Islet of Langerhans (tissue), 1 donor: Measurements from ENCODE around the gene UNG.
"Not testable (repeated sequence)": the region's sequence is repeated elsewhere in the genome, so short reads cannot be mapped to it uniquely, and the experiment has no call there.

Experiments used
- FAIRE-seq: peaks from one replicate; lab custom pipeline; 2011; peaks lifted over from hg19 to GRCh38; lab: Jason Lieb, UNC

The UNG gene

DNA sequence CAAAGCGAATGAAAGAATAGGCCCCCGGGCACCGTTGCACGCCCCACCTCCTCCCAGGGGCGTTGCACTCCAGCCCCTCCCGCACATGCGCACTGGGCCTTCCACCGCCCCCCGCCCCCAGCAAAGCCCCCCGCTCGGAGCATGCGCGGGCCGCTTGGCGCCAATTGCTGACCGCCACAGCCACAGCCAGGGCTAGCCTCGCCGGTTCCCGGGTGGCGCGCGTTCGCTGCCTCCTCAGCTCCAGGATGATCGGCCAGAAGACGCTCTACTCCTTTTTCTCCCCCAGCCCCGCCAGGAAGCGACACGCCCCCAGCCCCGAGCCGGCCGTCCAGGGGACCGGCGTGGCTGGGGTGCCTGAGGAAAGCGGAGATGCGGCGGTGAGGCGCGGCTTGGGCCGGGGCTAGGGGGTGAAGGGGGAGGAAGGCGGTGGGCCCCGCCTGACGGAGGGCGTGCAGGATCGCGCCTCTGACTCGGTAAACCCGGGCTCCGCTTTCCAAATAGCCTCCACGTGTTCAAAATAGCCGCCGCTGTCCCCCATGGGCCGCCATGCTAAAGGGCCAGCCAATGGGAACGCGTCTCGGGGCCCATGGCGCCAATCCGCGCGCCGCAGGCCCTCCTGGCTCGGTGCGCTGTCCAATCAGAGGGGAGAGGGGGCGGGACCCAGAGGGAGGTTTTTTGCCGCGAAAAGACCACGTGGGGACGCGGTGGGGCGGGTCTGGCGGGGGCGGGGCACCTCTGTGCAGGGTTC is at the start of gene UNG:
Gene UNG, plus strand, starts transcription at position 163 of the 748 bp plus-strand sequence. Its CDS starts 83 bp downstream, at position 246.
- peak; percentile 33 for FAIRE-seq

DNA sequence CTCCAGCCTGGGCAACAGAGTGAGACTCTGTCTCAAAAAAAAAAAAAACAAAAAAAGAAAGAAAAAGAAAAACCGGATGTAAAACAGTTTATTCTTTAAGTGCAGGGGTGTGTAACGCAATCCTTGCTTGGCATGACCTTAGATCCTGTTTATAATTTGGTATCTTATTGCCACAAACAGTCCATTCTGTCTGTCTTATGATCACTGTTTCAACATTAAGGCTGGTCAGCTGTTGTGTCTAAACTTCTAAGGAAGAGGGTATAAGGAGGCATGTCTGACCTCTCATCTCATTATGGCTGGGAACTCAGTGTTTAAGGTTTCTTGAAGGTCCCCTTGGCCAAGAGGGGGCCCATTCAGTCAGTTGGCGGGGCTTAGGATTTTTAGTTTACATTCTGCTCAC is 48.7 kb upstream of the UNG start:
- not testable (repeated sequence) for FAIRE-seq

- not testable (repeated sequence) for FAIRE-seq
Observed at GRCh38 chr12:109049794-109050193, 47.6 kb upstream of the UNG start.

DNA sequence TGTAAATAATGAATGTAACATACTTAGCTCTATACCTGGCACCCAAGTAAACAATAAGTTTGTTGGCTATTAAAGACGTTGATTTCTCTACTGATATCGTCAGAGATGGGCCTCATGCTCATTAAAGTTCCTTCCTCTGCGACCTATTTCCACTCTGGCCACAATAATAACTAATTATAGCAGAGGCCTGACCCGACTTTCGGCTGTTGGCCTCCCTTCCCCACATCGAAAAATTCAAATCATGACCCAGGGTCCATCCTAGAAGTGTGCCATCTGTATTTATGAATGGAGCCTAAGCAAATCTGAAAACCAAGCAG is 45.3 kb upstream of the UNG start:
- FAIRE-seq, result no peak

- FAIRE-seq, result no peak
Observed at GRCh38 chr12:109052414-109053323, 44.7 kb upstream of the UNG start, which contains the start of gene USP30. Gene USP30 (plus strand): TSS chr12:109052576. CDS start chr12:109052679, 103 bp downstream.

DNA sequence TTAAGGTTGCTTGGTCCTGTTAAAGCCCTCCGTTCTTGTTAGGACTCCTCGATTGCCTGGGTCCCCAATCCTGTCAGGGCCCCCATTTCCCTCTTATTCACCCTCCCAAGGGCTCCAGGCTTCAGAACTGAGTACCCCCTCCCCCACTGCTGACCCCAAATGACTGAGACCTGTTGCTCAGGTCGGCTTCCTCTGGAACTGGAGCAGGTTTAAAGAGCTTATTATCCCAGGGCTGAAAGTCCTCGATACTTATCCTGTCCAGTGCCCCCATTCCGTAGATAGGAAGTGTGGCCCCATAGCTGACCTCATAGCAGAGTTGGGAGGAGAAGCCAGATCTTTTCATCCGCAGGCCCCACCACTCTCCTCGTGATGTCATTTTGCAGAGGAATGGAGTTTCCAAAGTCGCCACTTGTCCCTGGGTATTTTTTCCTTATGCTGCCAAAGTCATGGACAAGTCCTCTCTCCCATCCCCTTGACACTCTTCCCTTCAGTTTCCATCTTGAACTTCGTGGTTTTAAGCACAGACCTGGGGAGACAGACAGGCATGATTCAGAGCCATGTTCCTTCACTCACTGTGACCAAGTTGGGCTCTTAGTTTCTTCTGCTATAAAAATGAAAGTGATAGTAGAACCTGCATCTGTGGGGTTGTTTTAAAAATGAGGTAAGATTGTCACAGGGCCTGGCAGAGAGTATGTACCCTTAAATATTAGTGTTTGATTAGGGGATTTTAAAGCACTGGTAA is 43.8 kb upstream of the UNG start:
- no peak for FAIRE-seq

DNA sequence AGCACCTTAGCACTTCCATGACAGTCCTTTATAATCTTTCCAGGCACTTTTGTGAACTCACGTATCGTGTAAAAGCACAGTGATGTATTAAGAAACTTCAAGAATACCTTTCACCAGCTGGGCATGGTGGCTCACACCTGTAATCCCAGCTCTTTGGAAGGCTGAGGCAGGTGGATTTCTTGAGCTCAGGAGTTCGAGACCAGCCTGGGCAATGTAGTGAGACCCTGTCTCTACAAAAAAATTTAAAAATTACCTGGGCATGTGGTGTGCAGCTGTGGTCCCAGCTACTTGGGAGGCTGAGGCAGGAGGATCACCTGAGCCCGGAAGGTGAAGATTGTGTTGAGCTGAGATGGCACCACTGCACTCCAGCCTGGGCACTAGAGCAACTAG is 43.3 kb upstream of the UNG start:
- FAIRE-seq, result not testable (repeated sequence)

- FAIRE-seq, result no peak
Observed at GRCh38 chr12:109054520-109054919, 42.9 kb upstream of the UNG start.

GRCh38 chr12:109056891-109057290 is 40.5 kb upstream of the UNG start:
- FAIRE-seq, result no peak

DNA sequence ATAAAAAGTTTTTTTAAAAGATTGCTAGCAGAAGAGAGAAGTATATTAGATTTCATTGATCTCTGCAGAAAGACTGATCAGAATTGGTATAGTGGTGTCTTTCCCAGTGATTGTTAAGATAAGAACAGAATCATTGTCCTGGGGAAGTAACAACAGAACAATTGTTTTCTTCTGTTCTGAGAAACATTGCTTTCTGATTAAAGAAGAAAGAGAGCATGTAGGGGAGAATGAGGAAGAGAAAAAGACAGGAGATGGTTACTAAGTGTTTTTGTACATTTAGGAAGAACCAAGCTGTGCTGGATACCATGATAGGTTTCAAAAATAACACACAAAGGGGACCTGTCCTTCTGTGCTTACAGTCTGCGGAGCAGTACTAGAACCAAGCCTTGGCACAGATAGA is 40.0 kb upstream of the UNG start:
- no peak for FAIRE-seq

- FAIRE-seq, result no peak
Observed at GRCh38 chr12:109058773-109059172, 38.6 kb upstream of the UNG start.

DNA sequence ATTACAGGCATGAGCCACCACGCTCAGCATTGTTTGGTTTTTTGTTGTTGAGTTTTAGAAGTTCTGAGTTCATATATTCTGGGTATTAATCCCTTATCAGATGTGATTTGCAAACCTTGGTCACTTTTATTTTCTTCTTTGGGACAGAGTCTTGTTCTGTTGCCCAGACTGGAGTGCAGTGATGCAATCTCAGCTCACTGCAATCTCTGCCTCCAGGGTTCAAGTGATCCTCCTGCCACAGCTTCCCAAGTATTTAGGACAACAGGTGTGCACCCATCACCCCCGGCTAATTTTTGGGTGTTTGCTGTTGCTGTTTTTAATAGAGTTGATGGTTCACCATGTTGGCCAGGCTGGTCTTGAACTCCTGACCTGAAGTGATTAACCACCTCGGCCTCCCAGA is 33.3 kb upstream of the UNG start:
- FAIRE-seq, result no peak

DNA sequence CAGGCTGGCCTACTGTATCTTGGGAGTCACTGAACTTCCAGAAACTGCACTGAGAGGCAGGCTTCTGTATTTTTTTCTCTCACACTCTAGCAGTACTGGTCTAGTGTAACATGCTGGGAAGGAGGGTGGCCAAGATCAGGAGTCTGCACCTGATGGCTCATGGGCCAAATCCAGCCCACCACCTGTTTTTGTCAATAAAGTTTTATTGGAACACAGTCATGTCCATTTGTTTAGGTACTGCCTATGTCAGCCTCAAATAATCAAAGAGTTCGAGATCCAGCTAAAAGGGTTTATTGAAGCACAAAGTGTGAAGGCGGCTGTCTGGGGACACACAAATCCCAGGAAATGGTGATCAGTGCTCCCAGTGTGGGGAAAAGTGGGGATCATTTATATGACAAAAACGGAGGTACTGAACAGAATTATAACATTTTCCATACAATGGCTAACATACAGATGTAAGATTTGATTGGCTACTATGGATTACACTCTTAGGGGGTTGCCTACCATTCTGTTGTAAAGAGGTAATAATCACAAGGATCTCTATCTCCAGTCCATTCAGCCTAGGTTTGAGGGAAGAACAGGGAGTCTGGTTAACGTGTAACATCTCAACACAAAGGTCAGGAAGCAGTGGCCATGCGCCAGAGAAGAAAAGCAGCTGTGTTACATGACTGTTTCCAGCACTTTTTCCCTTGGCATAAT is 32.1 kb upstream of the UNG start:
- FAIRE-seq, result no peak

- FAIRE-seq, result no peak
Observed at GRCh38 chr12:109065853-109066193, 31.6 kb upstream of the UNG start.

DNA sequence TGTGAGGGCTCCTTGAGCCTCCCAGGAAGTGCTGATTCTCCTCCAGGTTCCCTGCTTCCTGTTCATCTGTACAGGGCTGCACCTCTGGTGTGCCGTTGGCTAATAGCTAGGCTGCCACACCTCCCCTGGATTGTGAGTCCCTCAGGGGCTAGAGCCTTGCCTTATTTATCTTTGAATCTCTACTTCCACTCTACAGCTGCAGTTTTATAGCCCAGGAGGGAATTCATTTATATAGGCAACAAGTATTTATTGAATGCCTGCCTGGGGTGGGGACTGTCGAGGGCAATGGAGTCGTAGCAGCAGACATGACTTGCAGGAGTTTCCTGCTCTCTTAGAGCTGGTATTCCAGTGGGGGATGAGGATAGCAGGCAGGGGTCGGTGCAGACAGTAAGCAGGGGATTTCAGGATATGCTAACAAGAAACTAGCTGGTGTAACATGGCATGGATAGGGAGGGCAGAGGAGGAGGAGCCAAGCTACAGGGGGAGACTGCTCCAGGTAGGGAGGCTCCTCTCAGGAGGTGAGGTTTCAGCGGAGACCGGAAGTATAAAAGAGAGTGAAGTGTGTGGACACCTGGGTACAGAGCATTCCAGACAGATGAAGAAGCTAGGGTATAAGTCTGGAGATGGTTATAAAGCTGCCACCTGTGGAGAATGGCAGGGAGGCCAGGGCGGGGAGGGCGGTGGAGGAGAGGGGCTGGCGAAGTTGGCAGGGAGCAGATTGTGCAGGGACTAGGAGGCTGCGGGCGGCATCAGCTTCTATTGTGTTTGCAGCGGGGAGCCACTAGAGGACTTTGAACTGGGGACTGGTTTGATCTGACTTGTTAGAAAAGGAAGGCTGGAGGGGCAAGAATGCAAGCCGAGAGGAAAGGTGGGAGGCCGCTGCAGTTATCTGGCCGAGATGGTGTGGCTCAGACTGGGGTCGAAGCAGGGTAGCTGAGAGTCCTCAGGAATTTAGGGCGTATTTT is 27.8 kb upstream of the UNG start:
- no peak for FAIRE-seq

GRCh38 chr12:109074866-109075265 is 22.5 kb upstream of the UNG start:
- no peak for FAIRE-seq

DNA sequence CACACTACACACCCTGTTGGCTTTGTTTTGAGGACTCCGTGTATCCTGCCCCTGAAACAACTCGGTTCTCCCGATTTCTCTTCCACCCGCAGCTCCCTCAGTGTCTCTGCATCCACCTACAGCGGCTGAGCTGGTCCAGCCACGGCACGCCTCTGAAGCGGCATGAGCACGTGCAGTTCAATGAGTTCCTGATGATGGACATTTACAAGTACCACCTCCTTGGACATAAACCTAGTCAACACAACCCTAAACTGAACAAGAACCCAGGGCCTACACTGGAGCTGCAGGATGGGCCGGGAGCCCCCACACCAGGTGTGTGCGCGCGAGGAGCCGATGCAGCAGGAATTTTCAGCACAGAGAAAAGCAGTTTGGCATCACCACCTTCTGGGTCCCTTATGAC is 14.6 kb upstream of the UNG start:
- FAIRE-seq, result no peak

- no peak for FAIRE-seq
Observed at GRCh38 chr12:109084425-109084824, 13.0 kb upstream of the UNG start.

DNA sequence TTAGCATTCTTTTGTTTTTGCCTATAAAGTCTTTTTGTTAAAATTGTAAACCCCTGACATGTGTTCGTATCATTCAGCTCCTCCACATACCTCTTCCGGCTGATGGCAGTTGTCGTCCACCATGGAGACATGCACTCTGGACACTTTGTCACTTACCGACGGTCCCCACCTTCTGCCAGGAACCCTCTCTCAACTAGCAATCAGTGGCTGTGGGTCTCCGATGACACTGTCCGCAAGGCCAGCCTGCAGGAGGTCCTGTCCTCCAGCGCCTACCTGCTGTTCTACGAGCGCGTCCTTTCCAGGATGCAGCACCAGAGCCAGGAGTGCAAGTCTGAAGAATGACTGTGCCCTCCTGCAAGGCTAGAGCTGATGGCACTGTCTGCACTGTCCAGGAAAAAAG is 11.8 kb upstream of the UNG start:
- no peak for FAIRE-seq

GRCh38 chr12:109087250-109087649 is 10.1 kb upstream of the UNG start:
- FAIRE-seq, result no peak

- FAIRE-seq, result no peak
Observed at GRCh38 chr12:109088818-109089217, 8.6 kb upstream of the UNG start.
